Measurements from ENCODE around the gene F7. TPM values are rescaled to one million over a fixed set of nuclear protein-coding genes. Genes with fewer than 3 reads are reported as not detected.

The F7 gene
- total RNA-seq, 1 experiment from 2014 or later = 52.4 TPM

GRCh38 chr13:113145496-113145895, 39.9 kb downstream of the F7 start:
- Mint-ChIP-seq H3K27ac (ENCODE audit: unreplicated experiment) (no peak overlapping the region), H3K4me3 (ENCODE audit: unreplicated experiment) (no peak overlapping the region), H3K36me3 (ENCODE audit: insufficient read depth, unreplicated experiment) (no peaks in the 10 kb centered on the region), H3K27me3 (ENCODE audit: insufficient read depth, unreplicated experiment) (no peaks in the 10 kb centered on the region), H3K4me1 (ENCODE audit: low read depth, unreplicated experiment) (no peaks in the 10 kb centered on the region), H3K9me3 (ENCODE audit: unreplicated experiment) (no peaks in the 10 kb centered on the region)
- no peak for DNase-seq
- ChIA-PET CTCF (no interaction called here), POLR2A (no interaction called here)
- no TSS peak for BruUV-seq (replicated peaks)
- TF ChIP-seq CTCF (IDR thresholded peaks at IDR 0.05; ENCODE audit: insufficient read depth in 1 of 2, low read depth in 1 of 2, low read length in 1 of 2, severe bottlenecking in 1 of 2, unreplicated experiment in 1 of 2) = no peak
- H3K9me3 ChIP-seq = no peaks in the 10 kb centered on the region
- peaks cover under 1% of the 10 kb centered on the region for H3K36me3 ChIP-seq (ENCODE audit: control insufficient read depth, insufficient read depth, low read length)
- H3K4me1 ChIP-seq = no peaks in the 10 kb centered on the region
- H3K4me3 ChIP-seq (ENCODE audit: low read depth, low read length) = no peak overlapping the region
- H3K27me3 ChIP-seq (replicated peaks; ENCODE audit: control insufficient read depth, insufficient read depth, low read length) = no peaks in the 10 kb centered on the region
- intact Hi-C loops (cut with micrococcal nuclease; ENCODE audit: unreplicated experiment) = no loop called here

DNA sequence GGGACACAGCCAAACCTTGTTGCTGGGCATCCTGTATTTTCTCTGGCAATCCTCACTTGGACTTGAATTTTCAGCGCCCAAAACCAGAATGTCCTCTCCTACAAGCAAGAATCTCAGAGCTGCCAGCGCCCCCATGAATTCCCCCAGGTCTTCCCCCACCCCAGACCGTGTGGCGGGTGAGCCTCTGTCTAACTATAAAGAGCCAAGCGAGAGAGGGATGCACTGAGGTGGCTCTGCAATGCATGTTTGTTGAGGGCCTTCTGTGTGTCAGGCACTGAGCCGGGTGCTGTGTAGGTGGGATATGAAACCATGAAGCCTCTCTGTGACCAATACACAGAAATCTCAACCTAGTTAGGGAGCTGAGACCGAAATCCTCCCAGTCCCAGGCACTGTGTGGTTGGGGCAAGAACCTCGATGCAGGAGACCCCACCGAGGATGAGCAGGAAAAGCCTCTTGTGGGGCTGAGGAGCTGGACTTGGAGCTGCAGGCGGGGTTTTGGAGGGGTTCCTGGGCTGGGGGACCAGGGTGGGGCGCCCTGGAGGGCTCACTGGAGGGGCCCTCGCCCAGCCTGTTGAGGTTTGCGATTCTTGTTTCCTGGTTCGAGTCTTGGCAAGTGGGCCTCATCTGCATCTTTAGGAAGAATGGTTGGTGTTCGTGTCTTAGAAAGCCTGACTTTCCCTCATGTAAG, 40.5 kb downstream of the F7 start:
- H3K9me3 Mint-ChIP-seq (ENCODE audit: unreplicated experiment) = no peaks in the 10 kb centered on the region
- no peaks in the 10 kb centered on the region for H3K27me3 ChIP-seq (replicated peaks; ENCODE audit: control insufficient read depth, insufficient read depth, low read length)
- DNase-seq = no peak
- no peak overlapping the region for H3K4me3 Mint-ChIP-seq (ENCODE audit: unreplicated experiment)
- no peaks in the 10 kb centered on the region for H3K4me1 Mint-ChIP-seq (ENCODE audit: low read depth, unreplicated experiment)
- intact Hi-C loops (cut with micrococcal nuclease; ENCODE audit: unreplicated experiment) = no loop called here
- CTCF ChIA-PET = no interaction called here
- H3K27me3 Mint-ChIP-seq (ENCODE audit: insufficient read depth, unreplicated experiment) = no peaks in the 10 kb centered on the region
- no peak overlapping the region for H3K27ac Mint-ChIP-seq (ENCODE audit: unreplicated experiment)
- H3K9me3 ChIP-seq = no peaks in the 10 kb centered on the region
- BruUV-seq (replicated peaks) = no TSS peak
- no peaks in the 10 kb centered on the region for H3K4me1 ChIP-seq
- POLR2A ChIA-PET = no interaction called here
- H3K36me3 ChIP-seq (ENCODE audit: control insufficient read depth, insufficient read depth, low read length) = no peaks in the 10 kb centered on the region; the same call in 1 of the 2 replicates
- no peaks in the 10 kb centered on the region for H3K36me3 Mint-ChIP-seq (ENCODE audit: insufficient read depth, unreplicated experiment)
- TF ChIP-seq CTCF (IDR thresholded peaks at IDR 0.05; ENCODE audit: insufficient read depth in 1 of 2, low read depth in 1 of 2, low read length in 1 of 2, severe bottlenecking in 1 of 2, unreplicated experiment in 1 of 2) = no peak
- H3K4me3 ChIP-seq (ENCODE audit: low read depth, low read length) = no peak overlapping the region

- H3K36me3 Mint-ChIP-seq (ENCODE audit: insufficient read depth, unreplicated experiment) = no peaks in the 10 kb centered on the region
- Histone ChIP-seq H3K9me3 (no peaks in the 10 kb centered on the region), H3K4me1 (no peaks in the 10 kb centered on the region), H3K4me3 (ENCODE audit: low read depth, low read length) (no peak overlapping the region), H3K27me3 (replicated peaks; ENCODE audit: control insufficient read depth, insufficient read depth, low read length) (no peaks in the 10 kb centered on the region), H3K36me3 (ENCODE audit: control insufficient read depth, insufficient read depth, low read length) (no peaks in the 10 kb centered on the region; the same call in 1 of the 2 replicates)
- POLR2A ChIA-PET = no interaction called here
- BruUV-seq (replicated peaks) = no TSS peak
- H3K9me3 Mint-ChIP-seq (ENCODE audit: unreplicated experiment) = no peaks in the 10 kb centered on the region
- no peak overlapping the region for H3K4me3 Mint-ChIP-seq (ENCODE audit: unreplicated experiment)
- DNase-seq = no peak
- no peak overlapping the region for H3K27ac Mint-ChIP-seq (ENCODE audit: unreplicated experiment)
- H3K4me1 Mint-ChIP-seq (ENCODE audit: low read depth, unreplicated experiment) = no peaks in the 10 kb centered on the region
- H3K27me3 Mint-ChIP-seq (ENCODE audit: insufficient read depth, unreplicated experiment) = no peaks in the 10 kb centered on the region
- intact Hi-C loops (cut with micrococcal nuclease; ENCODE audit: unreplicated experiment) = no loop called here
- CTCF ChIA-PET = no interaction called here
- no peak for TF ChIP-seq CTCF (IDR thresholded peaks at IDR 0.05; ENCODE audit: insufficient read depth in 1 of 2, low read depth in 1 of 2, low read length in 1 of 2, severe bottlenecking in 1 of 2, unreplicated experiment in 1 of 2)
These were observed 41.2 kb downstream of the F7 start for GRCh38 chr13:113146750-113147149.

All from Caco-2 (cell line).